Smooth muscle cell (in vitro differentiated cells): Measurements from ENCODE around the gene EEIG1. TPM values are rescaled to one million over a fixed set of nuclear protein-coding genes. Genes with fewer than 3 reads are reported as not detected.

ENCODE experiments used
- DNase-seq: peaks from one replicate; lab custom pipeline; 2025; ENCODE audit not compliant: unreplicated experiment; lab: John Stamatoyannopoulos, UW
- H2AFZ ChIP-seq: fragments of 200-600 bp; sonication (generic); 2 replicates; pipeline ENCODE4 v1.6.0; 2016; ENCODE audit warnings: antibody characterized with exemption, low read depth, mild to moderate bottlenecking
- H3F3A ChIP-seq: fragments of 200-600 bp; sonication (generic); 2 replicates; pipeline ENCODE4 v1.6.0; 2017; ENCODE audit warnings: antibody characterized with exemption, low read depth
- H3K27ac ChIP-seq: fragments of 200-600 bp; sonication (generic); 2 replicates; pipeline ENCODE4 v1.5.1; 2016; ENCODE audit warnings: low read depth, mild to moderate bottlenecking
- H3K27me3 ChIP-seq: fragments of 200-600 bp; sonication (generic); 2 replicates; pipeline ENCODE4 v1.6.1; 2016; ENCODE audit warnings: low read depth, mild to moderate bottlenecking
- H3K36me3 ChIP-seq: fragments of 200-600 bp; sonication (generic); 2 replicates; pipeline ENCODE4 v1.5.1; 2016; ENCODE audit warnings: low read depth
- H3K4me1 ChIP-seq: fragments of 200-600 bp; sonication (generic); 2 replicates; pipeline ENCODE4 v1.5.1; 2016; ENCODE audit warnings: low read depth
- H3K4me2 ChIP-seq: fragments of 200-600 bp; sonication (generic); 2 replicates; pipeline ENCODE4 v1.6.0; 2016; ENCODE audit warnings: mild to moderate bottlenecking
- H3K4me3 ChIP-seq: fragments of 200-600 bp; sonication (generic); 2 replicates; pipeline ENCODE4 v1.5.1; 2016; ENCODE audit warnings: mild to moderate bottlenecking
- H3K79me2 ChIP-seq: fragments of 200-600 bp; sonication (generic); 2 replicates; pipeline ENCODE4 v1.6.0; 2016; ENCODE audit warnings: low read depth, mild to moderate bottlenecking
- H3K9ac ChIP-seq: fragments of 200-600 bp; sonication (generic); 2 replicates; pipeline ENCODE4 v1.6.0; 2016; ENCODE audit warnings: low read depth
- H3K9me3 ChIP-seq: fragments of 200-600 bp; sonication (generic); replicated peaks from 2 replicates; pipeline ENCODE4 v1.5.1; 2016; ENCODE audit warnings: low read depth
- H4K20me1 ChIP-seq: fragments of 200-600 bp; sonication (generic); 2 replicates; pipeline ENCODE4 v1.6.0; 2016; ENCODE audit warnings: low read depth
- CTCF ChIP-seq: fragments of 200-600 bp; sonication (generic); IDR thresholded peaks from 2 replicates; pipeline ENCODE4 v1.5.1; 2017; ENCODE audit warnings: borderline replicate concordance, mild to moderate bottlenecking, antibody characterized with exemption; ENCODE audit not compliant: insufficient read depth, poor library complexity, severe bottlenecking
- WGBS: methylation state at CpG from one replicate; pipeline ENCODE4 v1.1.7; 2016; ENCODE audit warnings: low lambda C conversion rate; 5-methylcytosine and 5-hydroxymethylcytosine counted together
- polyA plus RNA-seq: library from polyadenylated mRNA; unstranded; fragments of >200 nt; fragmentation: Nextera tagmentation; extraction: Ambion mirVana; gene quantifications from 2 replicates; pipeline ENCODE4 v1.2.1, GENCODE V29; 2016
- total RNA-seq: library from RNA; depleted of rRNA; stranded (reverse); fragments of >200 nt; gene quantifications from 2 replicates; pipeline ENCODE4 v1.2.3, GENCODE V29; 2014

EEIG1 gene
- total and polyA plus RNA-seq, 2 experiments from 2014 or later, result 9.2 to 18.1 TPM

DNA sequence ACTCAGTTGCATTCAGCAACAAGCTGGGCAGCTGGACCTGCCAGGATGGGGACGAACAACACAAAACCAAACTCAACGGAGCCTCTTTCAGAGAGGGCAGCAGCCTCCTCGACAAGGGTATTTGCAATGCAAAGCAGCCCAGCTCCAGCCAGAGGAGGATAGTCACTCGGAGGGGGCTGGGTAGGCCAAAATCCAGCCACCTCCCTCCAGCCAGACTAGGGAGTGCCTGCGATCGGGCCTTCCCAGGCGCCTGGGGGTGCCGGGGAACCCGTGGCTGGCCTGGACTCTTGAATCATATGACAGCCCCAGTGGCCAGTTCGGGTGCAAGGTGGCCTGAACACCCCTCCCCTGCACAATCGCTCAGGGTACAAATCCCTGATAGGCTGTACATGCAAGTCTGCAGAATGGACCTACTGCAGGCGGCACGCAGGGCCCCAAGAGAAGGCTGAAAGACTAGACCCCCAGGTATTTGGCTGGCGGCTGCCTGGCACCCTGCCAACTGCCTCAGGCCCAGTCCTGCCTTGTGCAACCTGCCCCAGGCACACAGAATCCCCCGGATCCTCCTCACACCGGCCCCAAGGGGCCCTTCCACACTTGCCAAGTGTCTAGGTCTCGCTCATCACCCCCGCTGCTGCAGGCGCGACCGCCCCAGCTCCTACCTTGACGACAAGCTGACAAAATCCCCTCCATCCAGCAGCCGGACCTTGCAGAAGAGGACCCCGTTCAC lies 1.3 kb downstream of the EEIG1 start:
- Histone ChIP-seq H3K79me2 (peaks cover 58% of the 10 kb centered on the region), H3K9me3 (no peaks in the 10 kb centered on the region), H2AFZ (no peak overlapping the region), H3K27me3 (no peaks in the 10 kb centered on the region), H3K4me1 (peaks cover 39% of the 10 kb centered on the region), H4K20me1 (peaks cover 58% of the 10 kb centered on the region), H3K36me3 (no peaks in the 10 kb centered on the region), H3K9ac (peak overlapping the region; percentile 68), H3F3A (peaks cover 10% of the 10 kb centered on the region), H3K27ac (peak overlapping the region; percentile 36), H3K4me3 (peak overlapping the region; percentile 95), H3K4me2 (peak overlapping the region; percentile 95)
- WGBS, result 2% methylated on average over 24 of the region's 24 CpGs
- DNase-seq, result no peak
- TF ChIP-seq CTCF, result no peak

- no peak overlapping the region for H2AFZ ChIP-seq
- peaks cover 39% of the 10 kb centered on the region for H3K4me1 ChIP-seq
- H3K79me2 ChIP-seq, result peaks cover 63% of the 10 kb centered on the region
Measured at GRCh38 chr9:127979015-127979332, 1.8 kb downstream of the EEIG1 start.

DNA sequence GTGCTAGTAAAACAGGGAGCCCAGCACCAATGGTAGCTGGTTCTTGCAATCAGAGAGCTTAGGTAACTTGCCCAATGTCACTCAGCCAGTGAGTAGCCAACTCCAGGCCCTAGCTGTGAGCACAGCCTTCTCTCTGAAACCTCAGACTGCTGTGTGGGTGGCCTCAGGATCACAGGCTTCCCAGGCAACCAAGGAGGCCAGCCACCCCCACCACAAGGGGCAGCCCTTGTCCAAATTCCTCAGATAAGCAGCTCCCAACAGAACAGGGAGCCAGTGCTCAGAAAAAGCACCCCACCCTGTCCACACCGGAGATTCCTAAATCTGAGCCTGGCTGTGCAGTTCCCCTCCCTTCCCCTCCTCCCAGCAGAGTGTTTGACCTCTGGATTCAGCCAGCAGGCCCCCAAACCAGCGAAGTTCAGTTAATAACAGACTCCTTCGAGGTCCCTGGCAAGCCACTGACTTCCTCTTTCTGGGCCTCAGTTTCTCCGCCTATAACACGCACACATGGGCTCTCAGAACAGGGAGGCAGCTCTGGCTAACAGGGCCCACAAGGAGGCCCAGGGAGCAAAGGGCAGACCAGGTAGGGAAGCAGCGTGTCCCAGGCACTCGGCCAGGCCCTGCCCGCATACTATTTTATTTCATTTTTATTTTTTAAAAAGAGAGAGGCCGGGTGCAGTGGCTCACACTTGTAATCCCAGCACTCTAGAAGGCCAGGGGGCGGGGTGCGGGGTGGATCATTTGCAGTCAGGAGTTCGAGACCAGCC lies 2.7 kb downstream of the EEIG1 start:
- DNase-seq, result no peak
- Histone ChIP-seq H4K20me1 (peaks cover 72% of the 10 kb centered on the region), H2AFZ (no peak overlapping the region), H3K79me2 (peaks cover 72% of the 10 kb centered on the region), H3K4me1 (peaks cover 39% of the 10 kb centered on the region), H3K4me3 (peak overlapping the region; percentile 95), H3K9me3 (no peaks in the 10 kb centered on the region), H3K27ac (peak overlapping the region; percentile 36), H3K4me2 (peak overlapping the region; percentile 95), H3K27me3 (no peaks in the 10 kb centered on the region), H3F3A (peaks cover 10% of the 10 kb centered on the region), H3K9ac (peak overlapping the region; percentile 4), H3K36me3 (no peaks in the 10 kb centered on the region)
- 54% methylated on average over 12 of the region's 12 CpGs for WGBS
- peak; percentile 10 for TF ChIP-seq CTCF

More at GRCh38 chr9:127979015-127979332, 1.8 kb downstream of the EEIG1 start:
- Histone ChIP-seq H3K4me2 (peak overlapping the region; percentile 95), H3K4me3 (peak overlapping the region; percentile 95), H3K9me3 (no peaks in the 10 kb centered on the region), H4K20me1 (peaks cover 63% of the 10 kb centered on the region), H3K9ac (peak overlapping the region; percentile 18), H3F3A (peaks cover 10% of the 10 kb centered on the region), H3K27ac (peak overlapping the region; percentile 36), H3K27me3 (no peaks in the 10 kb centered on the region), H3K36me3 (no peaks in the 10 kb centered on the region)
- no peak for TF ChIP-seq CTCF
- WGBS, result 27% methylated on average over 5 of the region's 5 CpGs
- no peak for DNase-seq
